CD4-positive, alpha-beta T cell treated with Interleukin-2 at 100 ng/mL for 4 hours (primary cell): ENCODE data around the gene LMNTD2.
"Not testable (repeated sequence)": the region's sequence is repeated elsewhere in the genome, so short reads cannot be mapped to it uniquely, and the experiment has no call there.

Source experiments
- DNase-seq: peaks from one replicate; pipeline ENCODE4 v3.0.0-alpha.2; 2020; ENCODE audit warnings: low spot score

The LMNTD2 gene

DNA sequence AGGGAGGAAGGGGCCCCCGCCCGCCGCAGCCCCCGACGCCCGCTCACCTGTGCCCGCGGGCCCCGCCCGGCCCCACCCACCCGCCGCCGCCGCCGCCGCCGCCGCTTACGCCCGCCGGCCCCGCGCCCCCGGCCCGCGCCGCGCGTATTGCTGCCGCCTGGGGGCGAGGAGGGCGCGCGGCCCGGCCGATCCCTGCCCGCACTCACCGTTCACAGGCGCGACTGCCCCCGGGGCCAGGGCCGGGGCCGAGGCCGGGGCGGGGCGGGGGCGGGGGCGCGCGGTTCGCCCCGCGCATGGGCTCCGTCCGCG is 25.4 kb downstream of the LMNTD2 start:
- no peak for DNase-seq

DNA sequence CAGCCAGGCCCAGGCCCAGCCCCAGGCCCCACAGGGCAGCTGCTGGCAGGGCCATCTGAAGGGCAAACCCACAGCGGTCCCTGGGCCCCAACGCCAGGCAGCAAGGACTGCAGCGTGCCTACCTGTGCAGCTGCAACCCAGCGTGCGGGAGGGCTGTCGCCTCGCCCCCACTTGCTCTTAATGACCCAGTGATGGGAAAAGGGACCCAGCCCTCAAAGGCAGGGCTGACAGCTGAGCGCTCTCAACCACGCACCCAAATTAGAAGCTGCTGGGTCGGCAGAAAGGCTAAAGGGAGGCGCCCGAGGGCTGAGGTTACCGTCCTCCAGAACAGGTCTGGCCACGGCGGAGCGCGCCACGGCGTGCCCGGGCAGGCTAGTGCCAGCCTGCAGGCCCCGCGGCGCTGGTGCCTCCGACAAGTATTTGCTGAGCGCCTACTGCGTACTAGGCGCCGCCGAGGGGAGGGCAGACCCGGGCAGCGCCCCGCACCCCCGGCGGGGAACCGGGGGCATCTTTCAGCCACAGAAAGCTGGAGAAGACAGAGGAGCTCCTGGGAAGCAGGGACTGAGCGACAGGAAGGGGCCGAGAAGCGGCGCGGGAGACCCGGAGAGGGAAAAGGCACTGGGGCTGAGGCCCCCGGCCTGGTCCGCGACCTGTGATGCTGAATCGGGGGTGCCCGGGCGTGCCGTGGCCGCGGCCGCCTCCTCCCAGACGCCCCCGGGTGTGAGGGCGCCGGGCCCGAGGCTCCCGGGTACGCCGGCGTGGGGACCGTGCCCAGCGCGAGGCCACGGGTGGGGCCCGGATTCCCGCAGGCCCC is 25.9 kb downstream of the LMNTD2 start:
- peak; percentile 27 for DNase-seq

DNA sequence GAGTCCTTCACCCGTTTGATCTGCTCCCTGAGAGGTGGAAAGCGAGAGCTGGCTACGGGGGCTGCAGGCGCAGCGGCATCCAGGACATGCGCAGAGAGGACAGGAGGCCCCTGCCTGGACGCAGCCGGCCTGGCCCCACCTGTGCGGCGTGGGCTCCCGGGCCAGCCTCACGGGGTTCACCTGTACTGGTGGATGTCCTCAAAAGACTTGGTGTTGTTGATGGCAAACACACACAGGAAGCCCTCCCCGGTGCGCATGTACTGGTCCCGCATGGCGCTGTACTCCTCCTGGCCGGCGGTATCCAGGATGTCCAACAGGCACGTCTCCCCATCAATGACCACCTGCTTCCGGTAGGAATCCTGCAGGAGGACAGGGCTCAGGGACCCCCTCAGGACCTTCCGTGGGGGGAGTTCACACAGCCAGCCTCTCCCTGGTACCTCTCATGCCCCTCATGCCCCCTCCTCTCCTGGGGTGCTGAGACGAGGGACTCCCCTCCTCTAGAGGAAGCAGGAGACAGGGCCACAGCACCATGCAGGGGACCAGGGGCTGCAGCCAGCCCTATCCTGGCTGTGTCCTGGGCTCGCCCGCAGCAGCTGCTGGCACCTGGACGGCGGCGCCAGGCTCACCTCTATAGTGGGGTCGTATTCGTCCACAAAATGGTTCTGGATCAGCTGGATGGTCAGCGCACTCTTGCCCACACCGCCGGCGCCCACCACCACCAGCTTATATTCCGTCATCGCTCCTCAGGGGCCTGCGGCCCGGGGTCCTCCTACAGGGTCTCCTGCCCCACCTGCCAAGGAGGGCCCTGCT is 26.7 kb downstream of the LMNTD2 start:
- DNase-seq = no peak

DNA sequence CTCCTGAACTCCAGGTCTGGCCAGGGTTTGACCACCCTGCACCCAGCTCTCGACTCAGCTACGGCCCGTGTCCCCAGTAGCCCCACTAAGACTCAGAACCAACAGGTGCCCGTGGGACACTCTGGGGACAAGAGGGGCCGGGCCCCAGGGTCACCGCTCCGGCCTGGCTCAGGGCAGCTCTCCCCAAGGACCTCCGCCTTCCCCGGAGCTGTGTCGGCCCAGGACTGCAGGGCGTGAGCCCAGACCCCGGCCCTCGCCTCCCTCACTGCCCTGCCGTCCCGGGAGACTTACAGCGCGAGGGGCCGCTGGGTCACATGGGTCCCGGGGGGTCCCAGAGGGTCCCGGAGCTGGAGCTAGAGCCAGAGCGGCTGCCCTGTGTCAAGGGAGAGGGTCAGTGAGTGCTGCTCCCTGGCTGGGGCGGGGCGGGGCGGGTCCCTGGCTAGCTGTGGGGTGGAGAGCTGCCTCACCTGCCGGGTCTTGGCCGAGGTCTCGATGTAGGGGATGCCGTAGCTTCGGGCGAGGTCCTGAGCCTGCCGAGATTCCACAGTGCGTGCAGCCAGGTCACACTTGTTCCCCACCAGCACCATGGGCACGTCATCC is 27.5 kb downstream of the LMNTD2 start:
- no peak for DNase-seq

DNA sequence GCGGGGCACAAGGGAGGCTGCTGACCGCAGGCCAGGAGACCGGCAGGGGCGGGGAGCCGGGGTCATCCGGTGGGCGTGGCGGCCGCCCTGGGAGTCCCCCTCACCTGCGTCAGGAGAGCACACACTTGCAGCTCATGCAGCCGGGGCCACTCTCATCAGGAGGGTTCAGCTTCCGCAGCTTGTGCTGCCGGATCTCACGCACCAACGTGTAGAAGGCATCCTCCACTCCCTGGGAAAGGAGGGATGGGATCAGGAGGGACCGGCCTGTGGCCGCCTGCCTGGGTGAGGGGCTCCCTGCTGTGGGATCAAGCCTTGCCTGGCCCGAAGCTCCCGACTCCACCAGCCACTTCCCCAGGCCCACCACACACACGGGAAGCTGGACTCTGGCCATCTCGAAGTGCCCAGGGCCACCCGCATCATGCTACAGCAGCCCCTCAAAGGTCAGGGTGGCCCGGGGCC is 28.0 kb downstream of the LMNTD2 start:
- no peak for DNase-seq

DNA sequence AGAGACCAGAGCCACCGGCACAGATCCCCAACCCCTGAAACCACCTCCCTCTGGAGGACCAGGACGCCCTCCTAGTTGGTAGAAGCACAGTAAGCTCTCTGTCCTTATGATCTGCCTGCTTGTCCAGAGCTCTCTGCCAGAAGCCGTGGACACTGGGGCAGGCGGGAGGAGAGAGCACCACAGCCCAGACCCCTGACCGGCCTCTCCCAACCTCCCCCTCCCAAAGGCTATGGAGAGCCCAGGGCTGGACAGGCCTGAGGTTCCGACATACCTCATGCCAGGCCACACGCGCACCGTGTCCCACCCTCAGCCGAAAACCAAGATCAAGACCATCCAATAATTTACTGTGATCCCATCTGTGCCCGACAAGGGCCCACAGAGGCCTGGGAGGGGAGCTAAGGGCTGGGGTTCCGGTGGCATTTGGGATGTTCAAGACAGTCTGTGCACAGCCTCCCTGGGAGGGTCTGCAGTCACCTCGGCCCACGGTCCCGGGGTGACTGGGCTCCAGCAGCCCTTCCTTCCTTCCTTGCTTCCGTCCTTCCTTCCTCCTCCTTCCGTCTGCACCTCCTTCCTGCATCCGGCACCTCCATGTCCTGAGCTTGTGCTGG is 28.5 kb downstream of the LMNTD2 start:
- DNase-seq = no peak

DNA sequence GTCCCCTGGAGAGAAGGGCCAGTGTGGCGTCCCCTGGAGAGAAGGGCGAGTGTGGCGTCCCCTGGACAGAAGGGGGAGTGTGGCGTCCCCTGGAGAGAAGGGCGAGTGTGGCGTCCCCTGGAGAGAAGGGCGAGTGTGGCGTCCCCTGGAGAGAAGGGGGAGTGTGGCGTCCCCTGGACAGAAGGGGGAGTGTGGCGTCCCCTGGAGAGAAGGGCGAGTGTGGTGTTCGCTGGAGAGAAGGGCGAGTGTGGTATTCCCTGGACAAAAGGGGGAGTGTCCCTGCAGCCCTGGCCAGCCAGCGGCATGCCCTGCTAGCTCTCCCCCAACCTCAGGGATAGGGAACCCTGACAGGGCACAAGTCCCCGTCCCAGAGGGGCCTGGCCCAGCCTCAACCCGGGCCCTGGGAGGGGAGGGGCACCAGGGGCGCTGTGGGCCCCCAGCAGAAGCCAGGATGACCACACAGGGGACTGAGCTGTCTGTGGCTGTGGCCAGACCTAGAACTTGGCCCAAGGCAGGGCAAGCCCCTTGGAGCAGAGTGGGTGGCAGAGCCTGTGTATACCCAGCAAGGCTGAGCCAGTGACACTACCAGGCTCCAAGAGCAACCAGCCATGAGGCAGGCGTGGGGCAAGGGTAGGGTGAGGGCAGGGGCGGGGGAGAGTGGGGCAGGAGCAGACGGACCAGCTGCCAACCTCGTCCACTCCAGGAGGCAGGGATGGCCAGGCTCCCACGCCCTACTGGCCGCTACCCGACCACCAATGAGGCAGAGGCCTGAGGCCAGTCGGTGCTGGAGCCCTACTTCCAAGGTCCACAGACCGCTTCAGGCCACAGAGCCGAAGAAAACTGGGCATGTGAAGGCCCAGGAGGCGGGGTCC is 29.3 kb downstream of the LMNTD2 start:
- no peak for DNase-seq

DNA sequence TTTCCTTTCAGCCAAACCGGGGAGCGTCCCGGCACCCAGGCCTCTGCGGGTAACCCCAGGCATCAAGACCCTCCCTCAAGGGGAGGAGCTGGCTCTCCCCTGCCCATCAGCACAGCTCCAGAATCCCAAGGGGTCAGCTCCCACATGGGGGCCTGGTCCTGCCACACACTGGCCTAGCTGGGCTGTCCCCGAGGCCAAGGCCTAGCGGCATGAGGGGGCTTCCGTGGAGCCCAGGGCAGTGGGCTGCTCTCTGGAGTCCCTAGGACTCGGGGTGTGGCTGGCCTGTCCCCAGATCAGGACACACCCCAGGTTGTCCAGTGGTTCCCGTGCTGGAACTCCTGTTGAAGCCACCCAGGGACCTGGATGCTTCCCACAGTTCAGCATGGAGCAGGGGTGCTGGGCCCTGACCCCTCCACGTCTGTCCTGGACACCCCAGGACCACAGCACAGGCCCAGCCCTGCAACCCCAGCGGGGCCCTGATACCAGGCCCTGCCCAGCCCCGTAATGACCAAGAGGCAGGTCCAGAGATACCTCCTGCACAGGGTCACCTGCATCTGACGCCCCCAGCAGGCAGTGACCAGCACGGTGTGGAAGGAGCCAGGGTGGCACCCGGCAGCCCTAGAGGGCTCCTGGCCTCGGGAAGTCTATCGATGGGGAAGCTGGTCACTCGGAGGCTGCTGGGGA is 30.7 kb downstream of the LMNTD2 start:
- no peak for DNase-seq

DNA sequence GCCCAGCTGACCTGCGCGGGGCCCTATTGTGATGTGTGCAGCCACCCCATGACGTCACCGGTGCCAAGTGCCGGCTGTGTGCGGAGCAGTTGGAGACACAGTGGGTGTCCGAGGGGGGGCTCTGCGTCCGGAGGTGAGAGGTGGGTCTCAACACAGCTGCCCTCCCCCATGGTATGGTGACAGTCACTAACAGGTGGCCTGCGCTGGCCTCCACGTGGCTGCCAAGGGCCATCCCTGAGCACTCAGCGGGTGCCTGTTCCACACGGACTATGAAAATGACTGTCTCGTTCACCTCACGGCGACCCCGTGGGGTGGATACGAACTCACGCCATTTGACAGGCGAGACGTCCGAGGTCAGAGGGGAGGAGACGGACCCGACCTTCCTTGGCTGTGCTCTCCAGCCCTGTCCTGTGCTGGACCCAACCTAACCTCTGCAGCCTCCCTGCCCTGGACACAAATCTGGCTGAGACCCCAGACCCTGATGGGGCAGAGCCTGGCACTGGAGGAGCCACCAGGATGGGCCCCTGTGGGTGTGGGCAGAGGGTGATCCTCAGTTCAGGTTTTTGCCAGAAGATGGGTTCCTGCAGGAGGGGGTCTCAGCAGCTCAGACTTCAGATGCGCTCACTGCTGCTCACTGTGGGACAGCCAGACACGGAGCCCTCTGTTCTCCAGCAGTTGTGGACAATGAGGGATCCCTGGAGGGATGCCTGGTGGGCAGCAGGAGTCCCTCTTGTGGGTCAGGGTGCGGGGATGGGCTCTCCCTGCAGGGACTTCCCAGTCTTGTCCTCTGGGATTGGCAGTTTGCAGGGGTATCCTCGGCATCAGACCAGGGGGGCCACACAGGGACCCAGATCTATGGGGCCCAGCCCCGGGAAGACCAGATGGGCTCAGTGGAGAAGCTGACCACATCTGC is 31.5 kb downstream of the LMNTD2 start:
- DNase-seq = no peak

DNA sequence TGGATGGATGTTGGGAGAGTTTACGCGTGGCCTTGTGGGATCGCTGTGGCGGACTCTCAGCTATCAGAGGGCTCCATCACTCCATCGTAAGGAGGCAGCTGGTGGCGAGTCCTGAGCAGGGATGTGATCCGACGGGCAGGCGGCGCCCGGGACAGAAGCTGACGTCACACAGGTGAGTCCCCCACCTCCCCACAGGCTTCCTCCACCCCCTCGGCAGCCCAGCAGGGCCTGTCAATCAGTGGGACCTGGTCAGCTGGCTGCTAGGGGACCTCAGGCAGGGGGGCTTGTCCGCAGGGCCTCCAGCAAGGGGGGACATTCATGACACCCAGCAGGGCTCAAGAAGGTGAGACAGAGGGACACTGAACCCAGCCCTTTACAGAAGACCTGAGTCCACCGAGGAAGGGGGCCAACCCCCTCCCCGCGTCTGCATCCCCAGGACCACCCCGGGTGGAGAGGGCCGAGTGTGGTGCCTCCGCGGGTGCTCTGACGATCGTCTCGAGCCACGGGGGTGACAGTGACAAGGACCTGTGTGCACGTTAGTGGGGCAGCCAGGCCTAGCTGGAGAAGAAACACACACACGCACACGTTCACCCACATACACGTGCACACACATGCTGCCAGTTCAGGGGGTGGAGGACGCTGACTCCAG is 32.2 kb downstream of the LMNTD2 start:
- DNase-seq = no peak

DNA sequence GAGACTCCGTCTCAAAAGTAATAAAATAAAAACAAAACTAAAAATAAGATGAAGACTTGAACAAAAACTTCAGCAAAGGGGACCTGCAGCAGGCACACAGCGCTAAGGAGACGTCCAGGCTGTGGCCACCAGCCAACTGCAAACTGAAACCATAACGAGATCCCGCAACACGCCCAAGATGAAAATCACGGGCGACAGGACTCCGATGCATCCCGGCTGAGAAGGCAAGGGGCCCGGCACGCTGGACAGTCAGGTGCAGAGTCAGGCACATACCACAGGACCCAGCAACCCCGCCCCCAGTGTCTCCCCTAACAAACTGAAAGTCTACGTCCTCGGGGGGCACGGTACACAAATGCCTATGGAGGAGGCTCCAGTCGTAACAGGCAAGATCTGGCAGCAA is 34.3 kb downstream of the LMNTD2 start:
- no peak for DNase-seq

DNA sequence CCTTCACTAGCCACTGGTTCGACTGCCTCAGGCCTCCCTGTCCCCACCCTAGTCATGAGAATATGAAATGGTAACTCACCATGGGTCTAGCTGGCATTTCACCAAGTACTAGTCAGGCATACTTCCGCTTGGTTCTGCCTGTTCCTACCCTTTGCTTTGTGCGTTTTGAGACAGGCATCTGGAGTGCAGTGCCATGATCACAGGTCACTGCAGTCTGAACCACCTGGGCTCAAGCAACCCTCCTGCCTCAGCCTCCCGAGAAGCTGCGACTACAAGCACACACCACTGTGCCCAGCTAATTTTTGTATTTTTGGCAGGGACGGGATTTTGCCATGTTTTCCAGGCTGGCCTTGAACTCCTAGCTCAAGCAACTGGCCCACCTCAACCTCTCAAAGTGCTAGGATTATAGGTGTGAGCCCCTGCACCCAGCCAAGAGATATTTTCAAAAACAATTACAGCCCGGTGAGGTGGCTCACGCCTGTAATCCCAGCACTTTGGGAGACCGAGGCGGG is 39.3 kb downstream of the LMNTD2 start:
- DNase-seq = no peak

DNA sequence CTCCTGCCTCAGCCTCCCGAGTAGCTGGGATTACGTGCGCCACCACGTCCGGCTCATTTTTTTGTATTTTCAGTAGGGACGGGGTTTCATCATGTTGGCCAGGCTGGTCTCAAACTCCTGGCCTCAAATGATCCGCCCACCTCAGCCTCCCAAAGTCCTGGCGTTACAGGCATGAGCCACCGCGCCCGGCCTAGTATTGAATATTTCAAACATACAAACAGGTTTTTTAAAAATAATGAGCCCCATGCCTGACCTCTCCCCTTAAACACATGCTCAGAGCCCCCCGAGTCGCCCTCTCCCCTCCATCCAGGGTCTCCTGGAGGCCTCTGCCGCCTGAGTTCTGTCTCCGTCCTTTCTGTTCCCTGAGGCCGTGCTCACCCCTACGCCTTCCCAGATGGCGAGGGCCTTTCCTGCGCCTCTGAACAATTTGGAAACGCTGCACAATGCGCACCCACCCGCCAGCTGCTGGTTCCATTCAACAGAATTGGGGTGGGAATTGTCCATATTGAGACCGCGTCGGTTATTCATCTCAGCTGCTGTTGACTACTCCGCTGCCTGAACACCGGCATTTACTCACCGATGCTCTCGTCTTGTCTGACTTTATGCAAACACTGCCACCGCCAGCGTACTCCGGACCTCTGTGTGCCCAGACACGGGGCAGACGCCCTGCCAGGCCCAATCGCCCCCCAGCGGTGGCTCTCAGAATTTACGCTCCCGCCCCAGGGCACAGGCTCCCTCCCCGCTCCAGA is 39.9 kb downstream of the LMNTD2 start:
- no peak for DNase-seq

DNA sequence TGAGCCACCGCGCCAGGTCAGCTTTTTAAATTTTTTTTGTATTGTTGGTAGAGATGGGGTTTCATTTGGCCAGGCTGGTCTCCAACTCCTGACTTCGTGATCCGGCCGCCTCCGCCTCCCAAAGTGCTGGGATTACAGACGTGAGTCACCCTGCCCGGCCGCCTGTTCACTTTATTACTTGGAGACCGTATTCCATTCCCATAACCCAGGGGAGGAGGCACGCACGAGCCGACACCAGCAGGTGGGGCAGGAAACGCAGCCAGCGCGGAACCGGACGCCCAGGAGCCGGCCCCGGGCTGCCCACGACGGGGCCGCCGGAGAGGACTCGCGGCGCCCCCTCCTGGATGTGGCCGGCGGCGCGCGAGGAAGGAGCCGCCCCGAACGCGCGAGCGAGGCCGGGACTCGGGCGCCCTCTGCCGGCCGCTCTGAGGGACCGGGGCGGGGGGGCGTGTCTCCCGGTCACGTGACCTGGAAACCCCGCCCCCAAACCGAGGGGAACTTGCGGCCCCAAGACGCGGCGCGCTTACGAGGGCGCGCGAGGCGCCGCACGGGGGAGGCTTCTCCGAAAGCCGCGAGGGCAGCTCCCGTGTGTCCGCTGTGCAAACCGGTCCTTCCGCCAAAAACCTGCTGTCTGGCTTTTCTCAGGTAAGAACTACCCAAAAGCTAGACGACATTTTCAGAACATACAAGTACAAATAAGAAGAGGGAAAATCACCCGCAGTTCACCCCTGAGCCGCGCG is 41.9 kb downstream of the LMNTD2 start:
- peak; percentile 83 for DNase-seq

DNA sequence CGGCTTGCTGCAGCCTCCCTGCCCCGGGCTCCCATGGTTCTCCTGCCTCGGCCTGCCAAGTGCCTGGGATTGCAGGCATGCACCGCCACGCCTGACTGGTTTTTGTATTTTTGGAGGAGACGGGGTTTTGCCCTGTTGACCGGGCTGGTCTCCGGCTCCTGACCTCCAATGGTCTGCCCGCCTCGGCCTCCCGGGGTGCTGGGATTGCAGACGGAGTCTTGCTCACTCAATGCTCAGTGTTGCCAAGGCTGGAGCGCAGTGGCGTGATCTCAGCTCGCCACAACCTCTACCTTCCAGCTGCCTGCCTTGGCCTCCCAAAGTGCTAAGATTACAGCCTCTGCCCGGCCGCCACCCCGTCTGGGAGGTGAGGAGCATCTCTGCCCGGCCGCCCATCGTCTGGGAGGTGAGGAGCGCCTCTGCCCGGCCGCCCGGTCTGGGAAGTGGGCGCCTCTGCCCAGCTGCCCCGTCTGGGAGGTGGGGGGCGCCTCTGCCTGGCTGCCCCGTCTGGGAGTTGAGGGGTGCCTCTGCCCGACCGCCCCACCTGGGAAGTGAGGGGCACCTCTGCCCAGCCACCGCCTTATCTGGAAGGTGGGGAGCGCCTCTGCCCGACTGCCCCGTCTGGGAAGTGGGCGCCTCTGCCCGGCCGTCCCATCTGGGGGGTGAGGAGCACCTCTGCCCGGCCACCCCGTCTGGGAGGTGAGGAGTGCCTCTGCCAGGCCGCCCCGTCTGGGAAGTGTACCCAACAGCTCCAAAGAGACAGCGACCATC is 43.4 kb downstream of the LMNTD2 start:
- not testable (repeated sequence) for DNase-seq

DNA sequence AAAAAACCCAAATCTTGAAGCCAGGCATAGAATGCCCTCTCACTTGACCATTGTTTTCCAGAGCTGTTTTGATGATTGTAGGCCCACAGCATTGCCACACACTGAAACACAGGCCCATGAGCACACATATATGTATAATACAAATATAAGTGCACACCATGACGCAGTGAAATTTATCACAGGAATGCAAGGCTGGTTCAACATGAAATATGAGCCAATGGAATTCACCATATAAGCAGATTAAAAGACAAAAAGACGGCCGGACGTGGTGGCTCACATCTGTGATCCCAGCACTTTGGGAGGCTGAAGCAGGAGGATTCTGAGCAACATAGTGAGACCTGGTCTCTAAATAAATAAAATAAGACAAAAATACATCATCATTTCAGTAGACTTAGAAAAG is 44.1 kb downstream of the LMNTD2 start:
- DNase-seq = no peak

DNA sequence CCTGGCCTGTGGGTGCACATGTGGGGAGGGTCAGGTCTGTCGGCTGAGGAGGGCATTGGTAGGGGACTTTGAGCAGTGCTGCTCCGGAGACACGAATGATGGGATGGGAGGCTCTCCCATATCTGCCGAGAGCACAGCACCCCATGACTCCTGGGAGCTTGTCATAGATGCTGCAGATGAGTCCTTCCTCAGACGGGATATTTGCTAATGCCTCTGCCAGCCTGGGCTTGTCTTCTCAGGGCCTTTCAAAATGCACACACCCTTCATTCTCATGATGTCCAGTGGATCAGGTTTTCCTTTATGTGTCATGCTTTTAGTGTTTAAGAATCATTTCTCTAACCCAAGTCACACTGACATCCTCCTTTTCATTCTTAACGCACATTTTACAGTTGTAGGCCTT is 45.4 kb downstream of the LMNTD2 start:
- no peak for DNase-seq
